GM18870 (cell line): Measurements from ENCODE around the gene C1orf198.
"Not testable (repeated sequence)": the region's sequence is repeated elsewhere in the genome, so short reads cannot be mapped to it uniquely, and the experiment has no call there.

Experiments used
- ATAC-seq: cut with Tn5 transposase; IDR thresholded peaks from one replicate; pipeline ENCODE4 v1.9.1; 2021; ENCODE audit warnings: moderate library complexity; ENCODE audit not compliant: unreplicated experiment

Gene C1orf198

DNA sequence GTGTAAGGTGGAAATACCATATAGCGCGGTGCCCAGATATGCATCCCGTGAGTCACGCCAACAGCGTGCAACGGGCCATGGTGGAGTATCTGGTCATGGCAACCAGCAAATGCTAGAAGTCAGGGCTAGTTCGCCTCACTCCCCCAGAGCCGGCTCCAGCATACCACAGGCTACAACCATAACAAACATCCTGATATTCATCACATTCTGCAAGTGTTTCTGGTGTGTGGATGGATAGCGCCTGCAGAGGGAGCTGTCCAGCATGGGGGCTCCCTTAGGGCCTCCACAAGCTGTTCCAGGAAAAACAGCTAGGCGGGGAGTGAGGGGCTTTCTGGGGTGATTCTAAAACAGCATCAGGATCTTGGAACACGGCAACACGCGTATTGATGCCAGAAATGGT lies 6.8 kb downstream of the C1orf198 start:
- ATAC-seq, result no peak

- no peak for ATAC-seq
These were observed 7.5 kb downstream of the C1orf198 start for GRCh38 chr1:230860617-230861384.

DNA sequence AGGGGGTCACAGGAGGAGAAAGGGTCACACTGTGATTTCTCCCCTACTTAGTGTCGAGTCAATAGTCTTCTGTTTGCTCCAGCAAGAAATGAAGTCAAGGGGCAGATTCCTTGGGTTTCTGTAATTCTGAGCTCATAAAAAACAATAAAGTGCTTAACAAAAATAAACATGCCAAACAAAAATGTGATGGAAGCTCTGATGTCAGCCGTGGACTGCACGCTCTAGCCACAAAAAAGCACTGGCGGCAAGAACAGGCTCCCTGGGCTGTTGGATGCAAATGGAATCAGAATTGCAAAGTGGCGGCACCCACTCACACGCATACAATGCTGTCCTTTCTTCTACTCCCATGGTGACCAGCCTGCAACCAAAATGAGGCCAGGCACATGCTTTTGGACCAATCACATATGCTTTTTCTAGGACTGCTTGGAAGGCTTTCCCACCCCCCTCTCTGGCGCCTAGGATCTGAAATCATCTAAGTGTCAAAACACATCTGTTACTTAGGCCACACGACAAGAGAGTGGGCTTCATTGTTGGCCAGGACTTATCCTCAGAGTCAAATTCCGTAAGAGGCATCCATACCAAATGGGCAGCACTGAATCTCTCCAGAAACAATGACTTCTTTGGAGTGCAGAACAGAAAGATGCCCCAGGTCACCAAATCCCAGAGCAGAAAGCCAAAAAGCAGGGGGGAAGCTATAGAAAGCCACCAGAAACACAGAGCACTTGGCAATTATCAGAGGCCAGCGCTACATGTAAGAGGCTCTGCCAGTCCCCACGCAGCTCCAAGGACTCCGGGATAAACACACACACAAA lies 9.2 kb downstream of the C1orf198 start:
- no peak for ATAC-seq

- ATAC-seq, result no peak
These were observed 10.0 kb downstream of the C1orf198 start for GRCh38 chr1:230858236-230858820.

GRCh38 chr1:230857822-230858221 lies 10.5 kb downstream of the C1orf198 start:
- no peak for ATAC-seq

- no peak for ATAC-seq
These were observed 11.2 kb downstream of the C1orf198 start for GRCh38 chr1:230857077-230857476.

GRCh38 chr1:230855886-230856285 lies 12.4 kb downstream of the C1orf198 start:
- no peak for ATAC-seq

- ATAC-seq, result no peak
These were observed 13.9 kb downstream of the C1orf198 start for GRCh38 chr1:230854423-230854822.

DNA sequence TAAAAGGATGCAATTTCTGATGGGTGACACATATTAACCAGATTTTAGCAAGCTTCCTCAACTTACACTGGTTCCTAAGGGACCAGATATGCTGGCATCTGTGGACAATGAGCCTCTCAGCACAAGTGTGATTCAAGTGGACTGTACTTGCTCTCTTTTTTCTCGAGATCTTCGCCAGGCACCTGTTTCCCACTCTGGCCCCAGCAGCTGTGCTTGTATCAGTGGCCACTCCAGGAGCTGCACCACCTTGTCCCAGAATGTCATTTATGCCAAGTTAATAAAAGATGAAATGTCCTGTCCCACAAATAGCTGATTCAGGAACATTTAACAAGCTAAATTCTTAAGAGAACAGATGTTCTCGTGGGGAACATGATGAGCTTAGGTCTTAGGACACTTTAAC lies 14.6 kb downstream of the C1orf198 start:
- no peak for ATAC-seq

DNA sequence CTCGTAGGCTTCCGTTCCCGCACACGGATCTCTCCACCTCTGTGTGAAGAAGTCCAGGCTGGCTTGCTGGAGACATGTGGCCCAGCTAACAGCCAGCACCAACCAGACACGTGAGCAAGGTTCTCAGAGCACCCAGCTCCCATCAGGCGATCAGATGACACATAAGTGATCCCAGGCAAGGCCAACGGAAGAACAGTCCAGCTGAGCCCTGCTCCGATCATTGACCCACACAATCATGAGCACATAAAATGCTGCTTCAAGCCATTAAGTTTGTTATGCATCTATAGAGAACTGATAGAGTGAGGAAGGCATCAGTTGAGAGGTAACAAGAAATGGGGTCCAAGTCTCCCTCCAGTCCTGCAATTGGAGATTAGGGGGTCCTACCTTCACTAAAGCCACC lies 15.4 kb downstream of the C1orf198 start:
- no peak for ATAC-seq

GRCh38 chr1:230851291-230851691 lies 17.0 kb downstream of the C1orf198 start:
- ATAC-seq, result no peak

DNA sequence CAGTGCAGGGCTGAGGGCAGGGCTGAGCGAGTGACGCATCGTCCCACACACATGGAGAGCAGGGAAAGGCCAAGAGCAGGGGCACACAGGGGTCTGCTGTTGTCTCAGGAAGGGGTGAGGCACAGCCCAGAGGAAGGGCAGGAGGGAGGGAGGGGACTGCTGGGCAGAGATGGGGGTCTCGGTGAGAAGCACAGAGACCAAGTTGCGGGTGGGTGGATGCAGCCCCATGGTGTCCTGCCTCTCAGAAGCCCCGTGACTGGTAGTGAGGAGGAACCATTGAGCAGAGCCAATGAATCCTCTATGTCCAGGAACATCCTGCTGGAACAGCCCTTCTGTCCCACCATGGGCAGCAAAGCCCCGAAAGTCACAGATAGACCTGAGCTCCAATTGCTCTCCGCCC lies 17.8 kb downstream of the C1orf198 start:
- ATAC-seq, result no peak

DNA sequence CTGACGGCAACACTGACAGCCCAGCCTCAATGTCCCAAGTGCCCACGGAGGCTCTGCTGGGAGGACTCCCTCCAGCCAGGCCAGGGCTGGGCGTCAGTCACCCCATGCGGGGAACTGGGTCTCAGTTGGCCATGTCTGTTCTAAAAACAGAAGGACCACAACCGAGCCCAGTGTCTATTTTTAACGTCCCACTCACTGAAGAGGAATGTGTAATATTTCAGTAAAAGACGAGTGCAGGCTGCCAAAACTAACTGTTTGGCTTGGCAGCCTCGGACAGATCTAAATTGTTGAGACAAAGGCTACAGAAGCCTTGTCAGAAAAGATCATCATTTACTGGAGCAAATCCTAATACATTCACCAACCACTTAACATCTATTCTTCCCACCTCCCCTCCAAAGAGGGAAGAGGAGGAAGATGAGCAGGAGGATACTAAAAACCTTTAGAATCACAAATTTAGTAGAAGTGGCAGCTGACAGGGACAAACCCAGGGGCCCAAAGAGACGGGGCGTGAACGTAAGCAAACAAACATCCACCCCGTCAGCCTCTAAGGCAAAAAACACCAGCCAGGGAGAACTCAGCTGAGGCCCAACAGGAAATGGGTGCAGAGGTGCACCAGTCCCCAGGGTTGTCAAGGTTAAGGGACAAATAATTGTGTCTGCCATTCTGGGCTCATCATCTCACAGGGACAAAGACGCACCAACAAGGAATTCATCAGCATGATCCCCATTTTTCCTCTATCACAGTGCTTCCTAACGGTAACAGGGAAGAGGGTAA lies 18.7 kb downstream of the C1orf198 start:
- no peak for ATAC-seq

GRCh38 chr1:230848235-230848634 lies 20.1 kb downstream of the C1orf198 start:
- ATAC-seq, result no peak

- ATAC-seq, result not testable (repeated sequence)
These were observed 23.1 kb downstream of the C1orf198 start for GRCh38 chr1:230845184-230845583.

DNA sequence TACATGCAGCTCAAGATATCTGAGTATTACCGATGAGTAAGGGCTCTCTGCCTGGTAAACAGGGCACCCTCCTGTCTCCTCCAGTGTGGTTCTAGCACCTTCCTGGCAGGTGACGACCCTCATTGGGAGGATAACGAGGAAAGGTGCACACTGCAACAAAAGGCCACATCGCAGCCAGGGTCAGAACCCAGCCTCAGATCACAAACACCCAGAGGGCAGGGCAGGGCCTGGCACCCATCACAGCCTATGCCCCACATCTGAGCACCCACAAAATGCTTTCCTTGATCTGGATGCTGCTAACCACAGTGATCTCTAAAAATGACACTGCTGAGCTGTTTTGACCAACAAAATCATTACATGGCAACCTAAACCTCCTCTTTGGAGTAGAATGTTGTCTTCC lies 23.8 kb downstream of the C1orf198 start:
- ATAC-seq, result no peak

DNA sequence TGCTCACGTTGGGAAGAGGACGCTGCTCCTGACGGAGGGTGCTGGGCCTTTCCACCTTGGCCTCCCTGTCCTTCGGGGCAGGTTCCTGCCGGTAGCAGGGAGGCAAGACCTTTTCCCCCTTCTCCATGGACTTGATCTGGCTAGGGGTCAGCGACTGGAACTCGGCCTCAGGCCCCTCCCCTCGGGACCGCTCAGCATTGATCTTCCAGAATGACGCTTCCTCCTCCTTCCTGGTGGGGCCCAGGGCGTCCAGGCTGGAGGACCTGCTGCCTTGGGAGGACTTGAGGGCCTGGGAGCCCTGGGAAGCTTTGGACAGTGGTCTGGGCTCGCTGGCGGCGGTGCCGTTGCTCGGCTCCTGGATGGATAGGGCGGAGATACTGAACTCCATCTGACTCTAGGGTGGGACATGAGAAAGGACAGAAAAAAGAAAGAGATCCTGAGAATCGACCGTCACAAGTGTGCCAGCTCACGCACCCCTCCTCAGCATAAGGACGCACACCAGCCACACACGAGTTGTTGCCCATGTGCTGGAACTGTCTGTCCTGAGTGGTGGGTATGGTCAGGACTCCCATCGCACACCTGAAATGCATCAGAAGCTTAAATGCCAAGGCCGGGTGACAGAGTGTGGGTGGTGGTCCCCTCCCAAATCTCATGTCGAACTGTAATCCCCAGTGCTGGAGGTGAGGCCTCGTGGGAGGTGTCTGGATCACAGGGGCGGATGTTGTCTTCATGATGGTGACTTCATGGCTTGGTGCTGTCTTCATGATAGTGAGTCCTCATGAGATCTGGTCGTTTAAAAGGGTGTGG lies 24.6 kb downstream of the C1orf198 start:
- no peak for ATAC-seq

DNA sequence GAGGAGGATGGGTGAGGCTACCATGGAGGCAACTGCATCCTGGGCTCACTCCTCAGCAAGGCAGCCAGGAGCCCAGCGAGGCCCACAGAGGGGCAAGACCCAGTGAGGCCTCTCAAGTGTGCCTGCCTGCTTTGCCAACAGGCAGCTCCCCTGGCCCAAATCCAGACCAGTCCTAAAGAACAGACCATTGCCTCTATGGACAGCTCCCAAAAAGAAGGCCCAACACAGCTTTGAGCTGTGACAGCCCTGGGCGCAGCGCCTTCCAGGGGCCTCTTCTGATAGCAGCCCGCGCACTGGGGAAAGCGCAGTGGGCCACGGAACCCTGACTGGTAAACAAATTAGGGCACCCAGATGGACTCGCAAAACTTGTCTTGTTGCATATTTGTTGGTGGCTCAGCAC lies 25.5 kb downstream of the C1orf198 start:
- no peak for ATAC-seq

DNA sequence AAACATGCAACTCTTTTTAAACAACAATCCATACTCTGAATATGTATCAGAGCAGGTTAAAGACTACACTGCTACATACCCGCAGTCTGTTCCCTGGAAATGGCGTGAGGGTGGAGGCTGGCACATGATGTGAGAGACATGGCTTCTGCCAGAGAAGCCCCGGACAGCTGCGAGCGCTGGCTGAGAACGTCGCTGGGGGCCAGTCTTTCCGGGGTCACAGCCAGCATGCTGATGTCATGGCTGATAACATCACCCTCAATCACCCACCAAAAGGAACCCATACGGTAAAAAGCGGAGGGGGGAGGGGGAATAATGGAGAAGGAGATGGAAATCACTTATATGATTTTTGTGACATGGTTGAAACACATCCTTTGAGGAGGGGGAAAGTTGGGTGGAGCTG lies 29.1 kb downstream of the C1orf198 start:
- ATAC-seq, result no peak

DNA sequence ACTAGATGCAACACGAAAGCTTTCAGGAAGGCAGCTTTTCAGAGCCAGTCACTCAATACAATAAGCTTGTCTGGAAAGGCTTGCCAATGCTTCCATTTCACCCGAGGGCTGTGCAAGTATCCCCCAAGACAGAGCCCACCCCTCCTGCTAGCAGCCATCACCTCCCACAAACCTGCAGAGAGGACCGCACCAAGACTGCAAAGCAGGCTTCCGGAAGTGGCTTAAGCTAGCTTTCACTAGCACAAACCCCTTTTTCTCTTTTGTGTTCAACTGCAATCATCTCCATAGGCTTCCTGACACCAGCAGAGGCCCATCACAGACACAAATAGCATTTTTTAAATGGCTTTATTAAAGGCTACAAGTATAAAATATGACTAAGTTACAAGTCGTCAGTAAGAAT lies 31.5 kb downstream of the C1orf198 start:
- no peak for ATAC-seq
